GM18909 (cell line): ENCODE results near the gene PIK3AP1.

Experiments used
- ATAC-seq: cut with Tn5 transposase; IDR thresholded peaks from one replicate; pipeline ENCODE4 v1.9.1; 2021; ENCODE audit warnings: mild to moderate bottlenecking; ENCODE audit not compliant: unreplicated experiment, poor library complexity

The PIK3AP1 gene

GRCh38 chr10:96648297-96648696, 72.0 kb downstream of the PIK3AP1 start:
- no peak for ATAC-seq

- ATAC-seq = no peak
These were observed 72.8 kb downstream of the PIK3AP1 start for GRCh38 chr10:96647466-96647865.

GRCh38 chr10:96646751-96647166, 73.6 kb downstream of the PIK3AP1 start:
- ATAC-seq = no peak

- ATAC-seq = no peak
These were observed 74.0 kb downstream of the PIK3AP1 start for GRCh38 chr10:96646301-96646700.

GRCh38 chr10:96645191-96645721, 75.1 kb downstream of the PIK3AP1 start:
- ATAC-seq = no peak

GRCh38 chr10:96643920-96644319, 76.4 kb downstream of the PIK3AP1 start:
- no peak for ATAC-seq

GRCh38 chr10:96642973-96643372, 77.3 kb downstream of the PIK3AP1 start:
- ATAC-seq = no peak

- ATAC-seq = no peak
These were observed 77.8 kb downstream of the PIK3AP1 start for GRCh38 chr10:96642530-96642929.

GRCh38 chr10:96641396-96642295, 78.7 kb downstream of the PIK3AP1 start:
- ATAC-seq = no peak

GRCh38 chr10:96639899-96640298, 80.4 kb downstream of the PIK3AP1 start:
- ATAC-seq = no peak

GRCh38 chr10:96638696-96639095, 81.6 kb downstream of the PIK3AP1 start:
- ATAC-seq = no peak

GRCh38 chr10:96638120-96638519, 82.2 kb downstream of the PIK3AP1 start:
- ATAC-seq = no peak

- no peak for ATAC-seq
These were observed 82.6 kb downstream of the PIK3AP1 start for GRCh38 chr10:96637709-96638108.

- no peak for ATAC-seq
These were observed 83.8 kb downstream of the PIK3AP1 start for GRCh38 chr10:96636551-96636950.

GRCh38 chr10:96632974-96633710, 87.2 kb downstream of the PIK3AP1 start:
- no peak for ATAC-seq

- ATAC-seq = no peak
These were observed 93.0 kb downstream of the PIK3AP1 start for GRCh38 chr10:96627292-96627691.

GRCh38 chr10:96626795-96627194, 93.5 kb downstream of the PIK3AP1 start:
- no peak for ATAC-seq

- ATAC-seq = no peak
These were observed 95.1 kb downstream of the PIK3AP1 start for GRCh38 chr10:96625173-96625572.

GRCh38 chr10:96622013-96622787, 98.1 kb downstream of the PIK3AP1 start:
- ATAC-seq = no peak
